Metanephros (tissue), 1 donor: ENCODE measurements around the gene MRPS6. TPM values are rescaled to one million over a fixed set of nuclear protein-coding genes. Genes with fewer than 3 reads are reported as not detected.

Experiments used
- total RNA-seq: library from RNA; depleted of rRNA; stranded (reverse); fragments of >200 nt; gene quantifications from one replicate; pipeline ENCODE4 v1.2.3, GENCODE V29; 2014

MRPS6 gene
- total RNA-seq, result 44.3 TPM

DNA sequence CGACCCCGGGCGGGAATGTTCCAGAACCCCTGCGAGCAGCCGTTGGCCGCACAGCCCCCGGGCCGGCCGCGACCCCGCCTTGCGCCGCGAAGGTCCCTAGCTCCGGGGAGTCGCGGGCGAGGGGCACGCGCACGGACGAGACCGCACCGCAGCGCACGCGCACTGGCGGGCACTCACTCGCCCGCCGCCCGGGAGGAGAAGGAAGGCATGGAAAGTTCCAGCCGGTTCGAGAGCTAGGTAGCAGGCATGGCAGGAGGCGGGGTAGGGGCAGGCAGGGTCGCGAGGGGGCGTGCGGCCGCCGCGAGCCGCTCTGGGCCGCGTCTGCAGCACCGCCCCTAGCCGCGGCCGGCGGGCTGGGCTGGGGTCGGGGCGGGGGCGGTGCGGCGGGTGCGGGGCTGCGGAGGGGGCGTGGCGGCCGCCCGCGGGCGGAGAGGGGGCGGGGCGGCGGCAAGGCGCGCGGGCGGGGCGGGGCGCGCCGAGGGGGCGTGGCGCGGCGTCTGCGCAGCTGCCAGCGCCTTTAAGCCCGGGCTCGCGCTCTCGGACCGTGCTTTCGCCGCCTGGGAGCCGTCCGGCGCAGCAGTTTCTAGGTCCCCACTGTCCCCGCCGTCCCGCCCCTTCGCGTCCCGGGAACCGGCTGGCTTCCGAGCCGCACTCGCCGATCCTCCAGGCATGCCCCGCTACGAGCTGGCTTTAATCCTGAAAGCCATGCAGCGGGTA, at the start of gene MRPS6, which contains the start of gene SLC5A3:
TSS of gene MRPS6 (plus strand) at position 547 of the 717 bp plus-strand sequence. CDS start at position 670, 123 bp downstream.
TSS of gene SLC5A3 (plus strand) at position 547 of the 717 bp plus-strand sequence. CDS start 21,621 bp downstream, outside the sequence.

Other genes with a start within 250 kb of the MRPS6 start
- 143 TPM for gene ATP5PO, start 157.8 kb upstream of the MRPS6 start, total RNA-seq
- 58.7 TPM for gene SLC5A3, start within 50 bp of the MRPS6 start, total RNA-seq